Gastrocnemius medialis (tissue), 4 donors: Measurements from ENCODE around the gene GOLGA8T.
"Not testable (repeated sequence)": the region's sequence is repeated elsewhere in the genome, so short reads cannot be mapped to it uniquely, and the experiment has no call there.

Source experiments
- POLR2A ChIP-seq, 2 donors: fragments of 450-650 bp; IDR thresholded peaks; one replicate each; pipeline ENCODE4 v1.6.1; 2017; ENCODE audit warnings: antibody characterized with exemption in 2 of 2, mild to moderate bottlenecking in 2 of 2, moderate library complexity in 2 of 2
- TF ChIP-seq, protein P1 (sequence below), 5 experiments: fragments of 450-650 bp in 3 of 5; fragments of 200-600 bp in 2 of 5; sonication (generic) in 2 of 5; IDR thresholded peaks in 4 of 5; conservative IDR thresholded peaks in 1 of 5; 1 replicate in 4 of 5; 2 replicates in 1 of 5; pipeline ENCODE4 v1.5.1; 2016 to 2019; ENCODE audit warnings: antibody characterized with exemption in 5 of 5, mild to moderate bottlenecking in 3 of 5, moderate library complexity in 3 of 5

- TF ChIP-seq POLR2A (IDR thresholded peaks at IDR 0.05) = not testable (repeated sequence)
- TF ChIP-seq, protein P1, sequence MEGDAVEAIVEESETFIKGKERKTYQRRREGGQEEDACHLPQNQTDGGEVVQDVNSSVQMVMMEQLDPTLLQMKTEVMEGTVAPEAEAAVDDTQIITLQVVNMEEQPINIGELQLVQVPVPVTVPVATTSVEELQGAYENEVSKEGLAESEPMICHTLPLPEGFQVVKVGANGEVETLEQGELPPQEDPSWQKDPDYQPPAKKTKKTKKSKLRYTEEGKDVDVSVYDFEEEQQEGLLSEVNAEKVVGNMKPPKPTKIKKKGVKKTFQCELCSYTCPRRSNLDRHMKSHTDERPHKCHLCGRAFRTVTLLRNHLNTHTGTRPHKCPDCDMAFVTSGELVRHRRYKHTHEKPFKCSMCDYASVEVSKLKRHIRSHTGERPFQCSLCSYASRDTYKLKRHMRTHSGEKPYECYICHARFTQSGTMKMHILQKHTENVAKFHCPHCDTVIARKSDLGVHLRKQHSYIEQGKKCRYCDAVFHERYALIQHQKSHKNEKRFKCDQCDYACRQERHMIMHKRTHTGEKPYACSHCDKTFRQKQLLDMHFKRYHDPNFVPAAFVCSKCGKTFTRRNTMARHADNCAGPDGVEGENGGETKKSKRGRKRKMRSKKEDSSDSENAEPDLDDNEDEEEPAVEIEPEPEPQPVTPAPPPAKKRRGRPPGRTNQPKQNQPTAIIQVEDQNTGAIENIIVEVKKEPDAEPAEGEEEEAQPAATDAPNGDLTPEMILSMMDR (IDR thresholded peaks at IDR 0.05 in 4 of 5, conservative IDR thresholded peaks at IDR 0.05 in 1 of 5) = not testable (repeated sequence)
These were observed at the start of gene GOLGA8T for GRCh38 chr15:30134751-30135150.
